GM10248 (cell line): ENCODE measurements around the gene RFC4.

ENCODE experiments used
- CTCF ChIA-PET: fragments of 300-600 bp; sonication (Branson Sonifier 250); formaldehyde crosslinking; extraction: SDS; loops from one replicate; lab custom pipeline; 2021; ENCODE audit warnings: antibody characterized with exemption; lab: Yijun Ruan, JAX
- POLR2A ChIA-PET: fragments of 350-650 bp; sonication (Branson Sonifier 250); formaldehyde crosslinking; extraction: SDS; loops from one replicate; lab custom pipeline; 2020; ENCODE audit warnings: antibody characterized with exemption; lab: Yijun Ruan, JAX
- DNase-seq: peaks from one replicate; pipeline ENCODE4 v3.0.0; 2012; ENCODE audit errors: extremely low spot score
- CTCF ChIP-seq: IDR thresholded peaks from 2 replicates; pipeline ENCODE4 v1.5.1; 2012; ENCODE audit warnings: mild to moderate bottlenecking, low read depth; ENCODE audit errors: extremely low read depth, missing control alignments, control extremely low read depth

The RFC4 gene

GRCh38 chr3:186847437-186847836 is 41.2 kb upstream of the RFC4 start:
- no peak for TF ChIP-seq CTCF
- no peak for DNase-seq
- ChIA-PET CTCF (interaction anchor here (1.1 to 3.9 kb wide), 4 partner anchors 26 to 317 kb away, joined by 3 to 23 read pairs (median 10); partner anchors contain the start of gene RPL39L), POLR2A (no interaction called here)

GRCh38 chr3:186845756-186846155 is 39.5 kb upstream of the RFC4 start:
- TF ChIP-seq CTCF: no peak
- CTCF ChIA-PET: interaction anchor here (1.6 to 3.5 kb wide), 2 partner anchors 305 to 319 kb away, joined by 10 to 17 read pairs; no protein-coding TSS in a partner anchor
- DNase-seq: no peak
- POLR2A ChIA-PET: no interaction called here

GRCh38 chr3:186844908-186845307 is 38.6 kb upstream of the RFC4 start:
- CTCF ChIA-PET: interaction anchor here (1.2 to 3.5 kb wide), 4 partner anchors 85 to 320 kb away, joined by 3 to 17 read pairs (median 8); no protein-coding TSS in a partner anchor
- POLR2A ChIA-PET: no interaction called here
- DNase-seq: no peak
- no peak for TF ChIP-seq CTCF

GRCh38 chr3:186843039-186843432 is 36.8 kb upstream of the RFC4 start:
- CTCF ChIA-PET: interaction anchor here (0.7 to 1.7 kb wide), 3 partner anchors 86 to 323 kb away, joined by 3 read pairs; no protein-coding TSS in a partner anchor

GRCh38 chr3:186842426-186843038 is 36.2 kb upstream of the RFC4 start, which contains the start of gene ADIPOQ:
TSS of gene ADIPOQ (plus strand) at chr3:186842710. CDS start at chr3:186853059, 10,349 bp downstream.
- ChIA-PET CTCF (interaction anchor here (0.7 to 1.1 kb wide), 3 partner anchors 20 to 324 kb away, joined by 3 to 4 read pairs (median 3); no protein-coding TSS in a partner anchor), POLR2A (no interaction called here)
- TF ChIP-seq CTCF: no peak
- no peak for DNase-seq

More at GRCh38 chr3:186843039-186843432, 36.8 kb upstream of the RFC4 start:
- POLR2A ChIA-PET: no interaction called here
- TF ChIP-seq CTCF: no peak
- no peak for DNase-seq

- POLR2A ChIA-PET: no interaction called here
- no peak for DNase-seq
- CTCF ChIA-PET: interaction anchor here (1.1 kb wide), 1 partner anchor 19 kb away, joined by 4 read pairs; no protein-coding TSS in a partner anchor
Observed at GRCh38 chr3:186841620-186842019, 35.3 kb upstream of the RFC4 start.

More at GRCh38 chr3:186841620-186842019, 35.3 kb upstream of the RFC4 start:
- no peak for TF ChIP-seq CTCF
